Neural cell (in vitro differentiated cells): Measurements from ENCODE around the gene RAD51B. TPM values are rescaled to one million over a fixed set of nuclear protein-coding genes. Genes with fewer than 3 reads are reported as not detected.

Source experiments
- H2AFZ ChIP-seq: fragments of 200-600, 300-800 bp; sonication (generic), shearing (Covaris generic); 2 replicates; pipeline ENCODE4 v1.6.0; 2014; ENCODE audit warnings: low read depth, mild to moderate bottlenecking, antibody characterized with exemption, low read length, moderate library complexity
- H3F3A ChIP-seq: fragments of 200-600 bp; shearing (Covaris generic); 2 replicates; pipeline ENCODE4 v1.6.1; 2016; ENCODE audit warnings: mild to moderate bottlenecking, moderate library complexity, mixed read lengths, antibody characterized with exemption, low read length; ENCODE audit not compliant: insufficient read depth, poor library complexity, severe bottlenecking
- H3K27ac ChIP-seq: fragments of 200-600, 300-800 bp; sonication (generic), shearing (Covaris generic); 2 replicates; pipeline ENCODE4 v1.5.1; 2014; ENCODE audit warnings: mild to moderate bottlenecking, low read length, moderate library complexity
- H3K27me3 ChIP-seq: fragments of 300-800, 200-600 bp; sonication (generic), shearing (Covaris generic); 2 replicates; pipeline ENCODE4 v1.6.0; 2014; ENCODE audit warnings: mild to moderate bottlenecking, low read depth, low read length, moderate library complexity; ENCODE audit not compliant: insufficient read depth
- H3K36me3 ChIP-seq: fragments of 300-800, 200-600 bp; sonication (generic), shearing (Covaris generic); 2 replicates; pipeline ENCODE4 v1.5.1; 2014; ENCODE audit warnings: mild to moderate bottlenecking, antibody characterized with exemption, low read length, moderate library complexity; ENCODE audit not compliant: insufficient read depth
- H3K4me2 ChIP-seq: fragments of 300-800, 200-600 bp; sonication (generic), shearing (Covaris generic); 2 replicates; pipeline ENCODE4 v1.6.0; 2014; ENCODE audit warnings: mild to moderate bottlenecking, low read length
- H3K4me3 ChIP-seq: fragments of 300-800, 200-600 bp; sonication (generic), shearing (Covaris generic); 2 replicates; pipeline ENCODE4 v1.5.1; 2014; ENCODE audit warnings: mild to moderate bottlenecking, low read length, moderate library complexity
- H3K79me2 ChIP-seq: fragments of 200-600 bp; shearing (Covaris generic); replicated peaks from 2 replicates; pipeline ENCODE4 v1.6.0; 2014; ENCODE audit warnings: mild to moderate bottlenecking, low read length, moderate library complexity; ENCODE audit not compliant: insufficient read depth
- H3K9ac ChIP-seq: fragments of 300-800, 200-600 bp; sonication (generic), shearing (Covaris generic); 2 replicates; pipeline ENCODE4 v1.6.1; 2016; ENCODE audit warnings: mild to moderate bottlenecking, low read length, mixed read lengths
- H3K9me2 ChIP-seq: fragments of 200-600 bp; shearing (Covaris generic); 2 replicates; pipeline ENCODE4 v1.6.1; 2016; ENCODE audit warnings: mild to moderate bottlenecking, low read length, mixed read lengths; ENCODE audit not compliant: insufficient read depth
- H3K9me3 ChIP-seq: fragments of 200-600, 300-800 bp; sonication (generic), shearing (Covaris generic); 2 replicates; pipeline ENCODE4 v1.6.1; 2016; ENCODE audit warnings: mild to moderate bottlenecking, mixed run types, low read length, moderate library complexity, mixed read lengths
- H4K20me1 ChIP-seq: fragments of 200-600 bp; shearing (Covaris generic); 2 replicates; pipeline ENCODE4 v1.6.1; 2016; ENCODE audit warnings: mild to moderate bottlenecking, mixed run types; ENCODE audit not compliant: insufficient read depth
- EP300 ChIP-seq: fragments of 450-650 bp; conservative IDR thresholded peaks from 2 replicates; pipeline ENCODE4 v1.6.1; 2014; ENCODE audit warnings: antibody characterized with exemption, mild to moderate bottlenecking, moderate library complexity; ENCODE audit not compliant: poor library complexity, severe bottlenecking
- EZH2 ChIP-seq: fragments of 200-600, 300-800 bp; shearing (Covaris generic), sonication (generic); IDR thresholded peaks from 2 replicates; pipeline ENCODE4 v1.6.1; 2014; ENCODE audit warnings: antibody characterized with exemption, low read length, borderline replicate concordance, mild to moderate bottlenecking; ENCODE audit not compliant: insufficient read depth, poor library complexity, severe bottlenecking
- MXI1 ChIP-seq: fragments of 450-650 bp; conservative IDR thresholded peaks from 2 replicates; pipeline ENCODE4 v1.6.1; 2014; ENCODE audit warnings: antibody characterized with exemption, mild to moderate bottlenecking; ENCODE audit not compliant: poor library complexity, severe bottlenecking
- POLR2AphosphoS5 ChIP-seq: IDR thresholded peaks from 2 replicates; pipeline ENCODE4 v1.6.1; 2012
- RAD21 ChIP-seq: fragments of 450-650 bp; conservative IDR thresholded peaks from 2 replicates; pipeline ENCODE4 v1.6.1; 2014; ENCODE audit warnings: antibody characterized with exemption, mild to moderate bottlenecking, moderate library complexity
- SMC3 ChIP-seq: fragments of 450-650 bp; conservative IDR thresholded peaks from 2 replicates; pipeline ENCODE4 v1.6.1; 2014; ENCODE audit warnings: antibody characterized with exemption, mild to moderate bottlenecking, moderate library complexity; ENCODE audit not compliant: poor library complexity
- TAF1 ChIP-seq: IDR thresholded peaks from 2 replicates; pipeline ENCODE4 v1.6.1; 2012; ENCODE audit warnings: low read depth
- polyA plus RNA-seq: library from polyadenylated mRNA; depleted of rRNA; stranded (reverse); fragments of >200 nt; gene quantifications from 2 replicates; pipeline ENCODE4 v1.2.3, GENCODE V29; 2014
- TF ChIP-seq, protein P1 (sequence below): IDR thresholded peaks from 2 replicates; pipeline ENCODE4 v1.6.1; 2012; ENCODE audit warnings: borderline replicate concordance
- TF ChIP-seq, protein P2 (sequence below): fragments of 450-650 bp; IDR thresholded peaks from 2 replicates; pipeline ENCODE4 v1.5.1; 2014; ENCODE audit warnings: antibody characterized with exemption, mild to moderate bottlenecking, moderate library complexity; ENCODE audit not compliant: poor library complexity, severe bottlenecking

Gene RAD51B
- polyA plus RNA-seq, 1 donor from 2014 or later: 3.1 TPM

DNA sequence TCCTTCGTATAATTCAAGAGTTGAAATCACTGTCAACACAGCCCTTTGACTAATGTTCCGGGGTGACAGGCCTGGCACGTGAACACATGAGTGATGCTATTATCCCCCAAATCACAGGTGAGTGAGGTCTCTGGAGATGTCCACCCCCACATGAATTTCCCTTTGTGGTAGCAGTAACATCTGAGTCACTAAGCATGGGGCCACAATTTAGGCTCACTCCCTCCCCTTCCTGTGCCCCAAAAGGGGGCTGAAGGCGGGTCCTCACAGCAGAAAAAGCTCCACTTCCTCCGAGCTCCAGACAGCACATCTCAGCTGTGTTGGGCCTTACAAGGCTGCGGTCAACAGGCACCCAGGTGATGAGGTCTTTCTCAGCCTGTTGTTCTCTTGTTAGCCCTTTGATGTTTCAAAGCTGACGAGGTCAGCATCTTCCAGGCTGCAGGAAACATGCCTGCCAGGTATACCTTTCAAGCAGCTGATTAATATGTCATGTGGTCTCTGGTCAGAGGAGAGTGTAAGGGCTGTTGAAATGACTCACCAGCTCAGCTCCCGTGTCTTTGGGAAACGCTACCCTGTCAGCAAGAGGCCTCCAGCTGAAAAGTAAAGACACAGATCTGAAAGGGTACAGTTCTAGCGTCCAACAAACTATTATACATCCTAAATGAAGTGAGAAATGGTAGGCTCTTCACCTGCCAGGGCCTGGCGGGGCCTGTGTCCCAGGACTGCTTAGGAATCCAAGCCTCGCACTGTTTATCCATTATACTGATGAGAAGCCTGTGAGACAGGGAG, 866.0 kb downstream of the RAD51B start:
- Histone ChIP-seq H3K79me2 (no peaks in the 10 kb centered on the region), H3K36me3 (no peaks in the 10 kb centered on the region), H2AFZ (no peak overlapping the region), H3K4me2 (no peak overlapping the region), H3K9me3 (no peaks in the 10 kb centered on the region), H3K9me2 (no peaks in the 10 kb centered on the region), H3K4me3 (peak overlapping the region; percentile 19), H3K27ac (peak overlapping the region; percentile 55), H3K27me3 (no peaks in the 10 kb centered on the region), H4K20me1 (no peaks in the 10 kb centered on the region), H3F3A (no peaks in the 10 kb centered on the region), H3K9ac (peak overlapping the region; percentile 32)
- no peak for TF ChIP-seq SMC3
- TF ChIP-seq TAF1: no peak
- TF ChIP-seq RAD21: no peak
- no peak for TF ChIP-seq MXI1
- TF ChIP-seq EZH2: no peak
- TF ChIP-seq, protein P1, sequence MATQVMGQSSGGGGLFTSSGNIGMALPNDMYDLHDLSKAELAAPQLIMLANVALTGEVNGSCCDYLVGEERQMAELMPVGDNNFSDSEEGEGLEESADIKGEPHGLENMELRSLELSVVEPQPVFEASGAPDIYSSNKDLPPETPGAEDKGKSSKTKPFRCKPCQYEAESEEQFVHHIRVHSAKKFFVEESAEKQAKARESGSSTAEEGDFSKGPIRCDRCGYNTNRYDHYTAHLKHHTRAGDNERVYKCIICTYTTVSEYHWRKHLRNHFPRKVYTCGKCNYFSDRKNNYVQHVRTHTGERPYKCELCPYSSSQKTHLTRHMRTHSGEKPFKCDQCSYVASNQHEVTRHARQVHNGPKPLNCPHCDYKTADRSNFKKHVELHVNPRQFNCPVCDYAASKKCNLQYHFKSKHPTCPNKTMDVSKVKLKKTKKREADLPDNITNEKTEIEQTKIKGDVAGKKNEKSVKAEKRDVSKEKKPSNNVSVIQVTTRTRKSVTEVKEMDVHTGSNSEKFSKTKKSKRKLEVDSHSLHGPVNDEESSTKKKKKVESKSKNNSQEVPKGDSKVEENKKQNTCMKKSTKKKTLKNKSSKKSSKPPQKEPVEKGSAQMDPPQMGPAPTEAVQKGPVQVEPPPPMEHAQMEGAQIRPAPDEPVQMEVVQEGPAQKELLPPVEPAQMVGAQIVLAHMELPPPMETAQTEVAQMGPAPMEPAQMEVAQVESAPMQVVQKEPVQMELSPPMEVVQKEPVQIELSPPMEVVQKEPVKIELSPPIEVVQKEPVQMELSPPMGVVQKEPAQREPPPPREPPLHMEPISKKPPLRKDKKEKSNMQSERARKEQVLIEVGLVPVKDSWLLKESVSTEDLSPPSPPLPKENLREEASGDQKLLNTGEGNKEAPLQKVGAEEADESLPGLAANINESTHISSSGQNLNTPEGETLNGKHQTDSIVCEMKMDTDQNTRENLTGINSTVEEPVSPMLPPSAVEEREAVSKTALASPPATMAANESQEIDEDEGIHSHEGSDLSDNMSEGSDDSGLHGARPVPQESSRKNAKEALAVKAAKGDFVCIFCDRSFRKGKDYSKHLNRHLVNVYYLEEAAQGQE: no peak
- TF ChIP-seq, protein P2, sequence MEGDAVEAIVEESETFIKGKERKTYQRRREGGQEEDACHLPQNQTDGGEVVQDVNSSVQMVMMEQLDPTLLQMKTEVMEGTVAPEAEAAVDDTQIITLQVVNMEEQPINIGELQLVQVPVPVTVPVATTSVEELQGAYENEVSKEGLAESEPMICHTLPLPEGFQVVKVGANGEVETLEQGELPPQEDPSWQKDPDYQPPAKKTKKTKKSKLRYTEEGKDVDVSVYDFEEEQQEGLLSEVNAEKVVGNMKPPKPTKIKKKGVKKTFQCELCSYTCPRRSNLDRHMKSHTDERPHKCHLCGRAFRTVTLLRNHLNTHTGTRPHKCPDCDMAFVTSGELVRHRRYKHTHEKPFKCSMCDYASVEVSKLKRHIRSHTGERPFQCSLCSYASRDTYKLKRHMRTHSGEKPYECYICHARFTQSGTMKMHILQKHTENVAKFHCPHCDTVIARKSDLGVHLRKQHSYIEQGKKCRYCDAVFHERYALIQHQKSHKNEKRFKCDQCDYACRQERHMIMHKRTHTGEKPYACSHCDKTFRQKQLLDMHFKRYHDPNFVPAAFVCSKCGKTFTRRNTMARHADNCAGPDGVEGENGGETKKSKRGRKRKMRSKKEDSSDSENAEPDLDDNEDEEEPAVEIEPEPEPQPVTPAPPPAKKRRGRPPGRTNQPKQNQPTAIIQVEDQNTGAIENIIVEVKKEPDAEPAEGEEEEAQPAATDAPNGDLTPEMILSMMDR: no peak
- TF ChIP-seq EP300: no peak

GRCh38 chr14:68686205-68686465, 866.6 kb downstream of the RAD51B start:
- no peak overlapping the region for H3K4me3 ChIP-seq
- no peaks in the 10 kb centered on the region for H3K79me2 ChIP-seq
- peak overlapping the region; percentile 55 for H3K27ac ChIP-seq
- no peaks in the 10 kb centered on the region for H3K9me3 ChIP-seq
- no peaks in the 10 kb centered on the region for H3K9me2 ChIP-seq
- H3K36me3 ChIP-seq: no peaks in the 10 kb centered on the region
- no peak overlapping the region for H3K4me2 ChIP-seq
- H3K9ac ChIP-seq: no peak overlapping the region
- TF ChIP-seq RAD21 (no peak), POLR2AphosphoS5 (no peak), TAF1 (no peak), EP300 (no peak), SMC3 (no peak), EZH2 (no peak), MXI1 (no peak)
- TF ChIP-seq, protein P1: no peak
- TF ChIP-seq, protein P2: no peak
- H3K27me3 ChIP-seq: no peaks in the 10 kb centered on the region
- no peaks in the 10 kb centered on the region for H4K20me1 ChIP-seq
- H2AFZ ChIP-seq: no peak overlapping the region
- no peaks in the 10 kb centered on the region for H3F3A ChIP-seq
